Prostate gland (tissue), 2 donors: ENCODE measurements around the gene CC2D1B. TPM values are rescaled to one million over a fixed set of nuclear protein-coding genes. Genes with fewer than 3 reads are reported as not detected.

Source experiments
- DNase-seq: peaks from one replicate; pipeline ENCODE4 v3.0.0-alpha.2; 2019; ENCODE audit warnings: low spot score
- H3K27ac ChIP-seq, 2 donors: fragments of 200-600 bp; sonication (generic); 2 replicates each; pipeline ENCODE4 v1.5.1; 2017 to 2019
- H3K27me3 ChIP-seq: fragments of 200-600 bp; sonication (generic); replicated peaks from 2 replicates; pipeline ENCODE4 v1.5.1; 2019; ENCODE audit not compliant: insufficient read depth
- H3K36me3 ChIP-seq, 2 donors: fragments of 200-600 bp; sonication (generic); 1 replicate in 1 of 2; 2 replicates in 1 of 2; pipeline versions ENCODE4 v1.5.1 to v1.8.1; 2017 to 2019
- H3K4me1 ChIP-seq: fragments of 200-600 bp; sonication (generic); replicated peaks from 2 replicates; pipeline ENCODE4 v1.5.1; 2019
- H3K4me3 ChIP-seq, 2 donors: fragments of 200-600 bp; sonication (generic); 2 replicates each; pipeline ENCODE4 v1.5.1; 2017 to 2019
- H3K9me3 ChIP-seq: fragments of 200-600 bp; sonication (generic); 2 replicates; pipeline ENCODE4 v1.5.1; 2017
- POLR2A ChIP-seq: fragments of 450-650 bp; IDR thresholded peaks from one replicate; pipeline ENCODE4 v1.6.1; 2016; ENCODE audit warnings: antibody characterized with exemption, mild to moderate bottlenecking
- POLR2AphosphoS5 ChIP-seq: sonication (generic); formaldehyde crosslinking; IDR thresholded peaks from one replicate; pipeline ENCODE4 v1.6.1; 2017; ENCODE audit warnings: antibody characterized with exemption
- WGBS: methylation state at CpG from one replicate; pipeline ENCODE4 v1.1.5; 2018; 5-methylcytosine and 5-hydroxymethylcytosine counted together
- intact Hi-C: fragments of 100-400 bp; cut with DNase I; formaldehyde crosslinking; loops from one replicate; pipeline ENCODE4 v1.14.2; 2022
- total RNA-seq, 2 donors: library from RNA; depleted of rRNA; stranded (reverse); fragments of >200 nt; gene quantifications; one replicate each; pipeline ENCODE4 v1.1.0, GENCODE V29; 2016
- TF ChIP-seq, protein P1 (sequence below), 4 experiments: fragments of 200-600 bp in 2 of 4; fragments of 450-650 bp in 2 of 4; sonication (generic) in 2 of 4; IDR thresholded peaks; 1 replicate in 3 of 4; 2 replicates in 1 of 4; pipeline ENCODE4 v1.5.1; 2016 to 2019; ENCODE audit warnings: antibody characterized with exemption in 4 of 4, mild to moderate bottlenecking in 2 of 4, moderate library complexity in 2 of 4

CC2D1B gene
- total RNA-seq, 2 donors from 2014 or later: 24.2 to 43.9 TPM

- Histone ChIP-seq H3K27ac (no peak overlapping the region), H3K36me3 (no peaks in the 10 kb centered on the region), H3K4me1 (no peaks in the 10 kb centered on the region), H3K9me3 (no peaks in the 10 kb centered on the region), H3K27me3 (no peaks in the 10 kb centered on the region), H3K4me3 (no peak overlapping the region)
- 93% methylated on average over 1 of the region's 1 CpG for WGBS
- DNase-seq: no peak
- TF ChIP-seq, protein P1, sequence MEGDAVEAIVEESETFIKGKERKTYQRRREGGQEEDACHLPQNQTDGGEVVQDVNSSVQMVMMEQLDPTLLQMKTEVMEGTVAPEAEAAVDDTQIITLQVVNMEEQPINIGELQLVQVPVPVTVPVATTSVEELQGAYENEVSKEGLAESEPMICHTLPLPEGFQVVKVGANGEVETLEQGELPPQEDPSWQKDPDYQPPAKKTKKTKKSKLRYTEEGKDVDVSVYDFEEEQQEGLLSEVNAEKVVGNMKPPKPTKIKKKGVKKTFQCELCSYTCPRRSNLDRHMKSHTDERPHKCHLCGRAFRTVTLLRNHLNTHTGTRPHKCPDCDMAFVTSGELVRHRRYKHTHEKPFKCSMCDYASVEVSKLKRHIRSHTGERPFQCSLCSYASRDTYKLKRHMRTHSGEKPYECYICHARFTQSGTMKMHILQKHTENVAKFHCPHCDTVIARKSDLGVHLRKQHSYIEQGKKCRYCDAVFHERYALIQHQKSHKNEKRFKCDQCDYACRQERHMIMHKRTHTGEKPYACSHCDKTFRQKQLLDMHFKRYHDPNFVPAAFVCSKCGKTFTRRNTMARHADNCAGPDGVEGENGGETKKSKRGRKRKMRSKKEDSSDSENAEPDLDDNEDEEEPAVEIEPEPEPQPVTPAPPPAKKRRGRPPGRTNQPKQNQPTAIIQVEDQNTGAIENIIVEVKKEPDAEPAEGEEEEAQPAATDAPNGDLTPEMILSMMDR (IDR thresholded peaks at IDR 0.05): no peak
- TF ChIP-seq POLR2A (no peak), POLR2AphosphoS5 (no peak)
- intact Hi-C loops: no loop called here
These were observed 33.6 kb downstream of the CC2D1B start for GRCh38 chr1:52332411-52332810.

GRCh38 chr1:52328615-52329014, 37.4 kb downstream of the CC2D1B start:
- no peak for DNase-seq
- 97% methylated on average over 1 of the region's 1 CpG for WGBS
- TF ChIP-seq POLR2AphosphoS5 (no peak), POLR2A (no peak)
- TF ChIP-seq, protein P1 (IDR thresholded peaks at IDR 0.05): no peak
- intact Hi-C loops: no loop called here
- no peaks in the 10 kb centered on the region for H3K36me3 ChIP-seq
- H3K9me3 ChIP-seq: no peaks in the 10 kb centered on the region
- H3K4me3 ChIP-seq: no peak overlapping the region
- no peaks in the 10 kb centered on the region for H3K4me1 ChIP-seq
- H3K27ac ChIP-seq: no peak overlapping the region
- H3K27me3 ChIP-seq: no peaks in the 10 kb centered on the region

GRCh38 chr1:52325786-52326185, 40.2 kb downstream of the CC2D1B start:
- Histone ChIP-seq H3K4me1 (no peaks in the 10 kb centered on the region), H3K4me3 (no peak overlapping the region), H3K36me3 (no peaks in the 10 kb centered on the region), H3K27me3 (no peaks in the 10 kb centered on the region), H3K27ac (no peak overlapping the region), H3K9me3 (no peaks in the 10 kb centered on the region)
- no peak for DNase-seq
- intact Hi-C loops: no loop called here
- 81% methylated on average over 5 of the region's 5 CpGs for WGBS
- TF ChIP-seq POLR2AphosphoS5 (no peak), POLR2A (no peak)
- TF ChIP-seq, protein P1 (IDR thresholded peaks at IDR 0.05): no peak

GRCh38 chr1:52323731-52324130, 42.3 kb downstream of the CC2D1B start:
- TF ChIP-seq POLR2A (no peak), POLR2AphosphoS5 (no peak)
- TF ChIP-seq, protein P1 (IDR thresholded peaks at IDR 0.05): no peak
- Histone ChIP-seq H3K9me3 (no peaks in the 10 kb centered on the region), H3K4me1 (no peaks in the 10 kb centered on the region), H3K27me3 (no peaks in the 10 kb centered on the region), H3K4me3 (no peak overlapping the region), H3K36me3 (no peaks in the 10 kb centered on the region), H3K27ac (no peak overlapping the region)
- no peak for DNase-seq
- 82% methylated on average over 8 of the region's 8 CpGs for WGBS
- intact Hi-C loops: no loop called here

GRCh38 chr1:52321061-52321460, 44.9 kb downstream of the CC2D1B start:
- Histone ChIP-seq H3K27ac (no peak overlapping the region), H3K4me1 (no peaks in the 10 kb centered on the region), H3K27me3 (no peaks in the 10 kb centered on the region), H3K9me3 (no peaks in the 10 kb centered on the region), H3K36me3 (no peaks in the 10 kb centered on the region), H3K4me3 (no peak overlapping the region)
- 96% methylated on average over 2 of the region's 2 CpGs for WGBS
- intact Hi-C loops: no loop called here
- TF ChIP-seq POLR2AphosphoS5 (no peak), POLR2A (no peak)
- TF ChIP-seq, protein P1 (IDR thresholded peaks at IDR 0.05): no peak
- no peak for DNase-seq
